HepG2 (cell line): ENCODE results near the gene GJC1. TPM values are rescaled to one million over a fixed set of nuclear protein-coding genes. Genes with fewer than 3 reads are reported as not detected.

Experiments used
- ARID2 ChIP-seq: sonication (generic); formaldehyde crosslinking; IDR thresholded peaks from 2 replicates; pipeline ENCODE4 v1.8.1; 2022; ENCODE audit warnings: mild to moderate bottlenecking, missing genetic modification reagents, borderline replicate concordance
- DNMT1 ChIP-seq: sonication (generic); formaldehyde crosslinking; IDR thresholded peaks from 2 replicates; pipeline ENCODE4 v1.5.1; 2020; ENCODE audit warnings: mild to moderate bottlenecking, missing genetic modification reagents
- KDM2A ChIP-seq: sonication (generic); formaldehyde crosslinking; IDR thresholded peaks from 2 replicates; pipeline ENCODE4 v1.4.0; 2020; ENCODE audit warnings: low read depth, missing genetic modification reagents, borderline replicate concordance
- MIER3 ChIP-seq: IDR thresholded peaks from 2 replicates; pipeline ENCODE4 v1.6.1; 2016; ENCODE audit warnings: missing compliant biosample characterization, borderline replicate concordance
- MXI1 ChIP-seq: IDR thresholded peaks from 3 replicates; pipeline ENCODE4 v1.6.1; 2012; ENCODE audit warnings: low read depth, low read length, inconsistent platforms, borderline replicate concordance
- SALL1 ChIP-seq: sonication (generic); formaldehyde crosslinking; IDR thresholded peaks from 2 replicates; pipeline ENCODE4 v1.8.0; 2022; ENCODE audit warnings: mild to moderate bottlenecking, missing genetic modification reagents
- ZNF274 ChIP-seq: sonication (generic); formaldehyde crosslinking; IDR thresholded peaks from 2 replicates; pipeline ENCODE4 v1.5.1; 2020; ENCODE audit warnings: mild to moderate bottlenecking, missing genetic modification reagents
- ZNF350 ChIP-seq: sonication (generic); formaldehyde crosslinking; IDR thresholded peaks from 2 replicates; pipeline ENCODE4 v1.4.0; 2020; ENCODE audit warnings: mild to moderate bottlenecking, low read depth, missing genetic modification reagents, borderline replicate concordance
- ZNF44 ChIP-seq: sonication (generic); formaldehyde crosslinking; IDR thresholded peaks from 2 replicates; pipeline ENCODE4 v1.5.1; 2020; ENCODE audit warnings: mild to moderate bottlenecking, missing genetic modification reagents
- ZNF839 ChIP-seq: sonication (generic); formaldehyde crosslinking; IDR thresholded peaks from 2 replicates; pipeline ENCODE4 v1.4.0; 2020; ENCODE audit warnings: missing genetic modification reagents, mild to moderate bottlenecking, borderline replicate concordance
- polyA plus RNA-seq, 8 experiments: library from polyadenylated mRNA; depleted of rRNA in 3 of 8; stranded (reverse) in 7 of 8; unstranded in 1 of 8; fragments of >200 nt; fragmentation: Illumina TruSeq in 4 of 8; extraction: Trizol in 4 of 8; gene quantifications; 2 replicates each; pipeline versions ENCODE4 v1.2.1 to v1.2.3, GENCODE V29; 2011 to 2016; ENCODE audit warnings: low read depth in 4 of 8, missing spikeins in 1 of 8, mixed read lengths in 1 of 8; ENCODE audit not compliant: insufficient read depth in 1 of 8
- total RNA-seq, 5 experiments: library from RNA; depleted of rRNA; stranded (reverse); fragments of >200 nt; fragmentation: Illumina TruSeq; extraction: Trizol; gene quantifications; 2 replicates each; pipeline ENCODE4 v1.2.3, GENCODE V29; 2016; ENCODE audit warnings: low read depth in 1 of 5
- TF ChIP-seq, protein P1 (sequence below): sonication (generic); formaldehyde crosslinking; IDR thresholded peaks from 2 replicates; pipeline ENCODE4 v1.4.0; 2020; ENCODE audit warnings: missing genetic modification reagents, borderline replicate concordance
- TF ChIP-seq, protein P2 (sequence below): IDR thresholded peaks from 2 replicates; pipeline ENCODE4 v1.6.1; 2016; ENCODE audit warnings: missing compliant biosample characterization, missing genetic modification reagents, borderline replicate concordance
- TF ChIP-seq, protein P3 (sequence below): sonication (generic); formaldehyde crosslinking; IDR thresholded peaks from 2 replicates; pipeline ENCODE4 v1.8.1; 2023; ENCODE audit warnings: mild to moderate bottlenecking, missing genetic modification reagents
- TF ChIP-seq, protein P4 (sequence below): IDR thresholded peaks from 2 replicates; pipeline ENCODE4 v1.6.1; 2016; ENCODE audit warnings: low read depth
- TF ChIP-seq, protein P5 (sequence below): sonication (generic); formaldehyde crosslinking; IDR thresholded peaks from 2 replicates; pipeline ENCODE4 v1.4.0; 2020; ENCODE audit warnings: missing genetic modification reagents, mild to moderate bottlenecking, borderline replicate concordance

Gene GJC1
- total and polyA plus RNA-seq, 2 of the 13 experiments (the other 11 are each of a cell fraction or from before 2014, with no cell fraction given) = 1.7 TPM

DNA sequence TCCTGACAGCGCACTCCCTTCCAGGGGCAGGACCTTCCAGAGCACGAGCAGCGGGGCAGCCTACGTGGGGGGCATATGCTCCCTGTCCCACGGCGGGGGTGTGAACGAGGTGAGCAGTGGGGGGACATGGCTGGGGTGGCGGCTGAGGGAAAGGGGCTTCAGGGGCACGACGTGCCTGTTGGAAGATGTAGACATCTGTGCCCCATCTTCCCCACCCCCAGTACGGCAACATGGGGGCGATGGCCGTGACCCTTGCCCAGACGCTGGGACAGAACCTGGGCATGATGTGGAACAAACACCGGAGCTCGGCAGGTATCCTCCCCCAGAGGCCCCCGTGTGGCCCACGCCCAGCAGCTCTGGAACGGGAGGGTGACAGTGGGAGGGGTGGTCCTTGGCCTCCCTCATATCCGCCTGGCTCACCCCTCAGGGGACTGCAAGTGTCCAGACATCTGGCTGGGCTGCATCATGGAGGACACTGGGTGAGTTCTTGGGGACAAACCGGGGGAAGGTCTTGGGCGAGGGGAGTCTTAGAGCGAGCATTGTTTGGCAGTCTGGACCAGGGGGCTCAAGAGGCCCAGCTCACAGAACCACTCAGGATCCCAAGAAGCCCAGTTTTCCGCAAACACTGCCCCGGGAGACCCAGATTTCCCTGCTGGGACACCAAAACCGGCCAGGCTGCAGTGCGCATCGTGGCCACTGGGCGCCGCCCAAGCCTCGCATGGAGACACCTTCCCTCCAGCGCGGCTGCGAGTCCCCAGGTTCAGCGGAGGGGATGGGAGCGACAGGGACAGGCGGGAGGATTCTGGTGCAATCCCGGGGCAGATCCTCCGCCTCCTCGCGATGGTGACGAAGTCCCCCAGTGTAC lies 55.6 kb downstream of the GJC1 start (continued):
- TF ChIP-seq, protein P1, sequence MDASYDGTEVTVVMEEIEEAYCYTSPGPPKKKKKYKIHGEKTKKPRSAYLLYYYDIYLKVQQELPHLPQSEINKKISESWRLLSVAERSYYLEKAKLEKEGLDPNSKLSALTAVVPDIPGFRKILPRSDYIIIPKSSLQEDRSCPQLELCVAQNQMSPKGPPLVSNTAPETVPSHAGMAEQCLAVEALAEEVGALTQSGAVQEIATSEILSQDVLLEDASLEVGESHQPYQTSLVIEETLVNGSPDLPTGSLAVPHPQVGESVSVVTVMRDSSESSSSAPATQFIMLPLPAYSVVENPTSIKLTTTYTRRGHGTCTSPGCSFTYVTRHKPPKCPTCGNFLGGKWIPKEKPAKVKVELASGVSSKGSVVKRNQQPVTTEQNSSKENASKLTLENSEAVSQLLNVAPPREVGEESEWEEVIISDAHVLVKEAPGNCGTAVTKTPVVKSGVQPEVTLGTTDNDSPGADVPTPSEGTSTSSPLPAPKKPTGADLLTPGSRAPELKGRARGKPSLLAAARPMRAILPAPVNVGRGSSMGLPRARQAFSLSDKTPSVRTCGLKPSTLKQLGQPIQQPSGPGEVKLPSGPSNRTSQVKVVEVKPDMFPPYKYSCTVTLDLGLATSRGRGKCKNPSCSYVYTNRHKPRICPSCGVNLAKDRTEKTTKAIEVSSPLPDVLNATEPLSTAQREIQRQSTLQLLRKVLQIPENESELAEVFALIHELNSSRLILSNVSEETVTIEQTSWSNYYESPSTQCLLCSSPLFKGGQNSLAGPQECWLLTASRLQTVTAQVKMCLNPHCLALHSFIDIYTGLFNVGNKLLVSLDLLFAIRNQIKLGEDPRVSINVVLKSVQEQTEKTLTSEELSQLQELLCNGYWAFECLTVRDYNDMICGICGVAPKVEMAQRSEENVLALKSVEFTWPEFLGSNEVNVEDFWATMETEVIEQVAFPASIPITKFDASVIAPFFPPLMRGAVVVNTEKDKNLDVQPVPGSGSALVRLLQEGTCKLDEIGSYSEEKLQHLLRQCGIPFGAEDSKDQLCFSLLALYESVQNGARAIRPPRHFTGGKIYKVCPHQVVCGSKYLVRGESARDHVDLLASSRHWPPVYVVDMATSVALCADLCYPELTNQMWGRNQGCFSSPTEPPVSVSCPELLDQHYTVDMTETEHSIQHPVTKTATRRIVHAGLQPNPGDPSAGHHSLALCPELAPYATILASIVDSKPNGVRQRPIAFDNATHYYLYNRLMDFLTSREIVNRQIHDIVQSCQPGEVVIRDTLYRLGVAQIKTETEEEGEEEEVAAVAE = 0 out of 2 replicates have a peak, but pooled peaks have one; percentile 7
- TF ChIP-seq, protein P2, sequence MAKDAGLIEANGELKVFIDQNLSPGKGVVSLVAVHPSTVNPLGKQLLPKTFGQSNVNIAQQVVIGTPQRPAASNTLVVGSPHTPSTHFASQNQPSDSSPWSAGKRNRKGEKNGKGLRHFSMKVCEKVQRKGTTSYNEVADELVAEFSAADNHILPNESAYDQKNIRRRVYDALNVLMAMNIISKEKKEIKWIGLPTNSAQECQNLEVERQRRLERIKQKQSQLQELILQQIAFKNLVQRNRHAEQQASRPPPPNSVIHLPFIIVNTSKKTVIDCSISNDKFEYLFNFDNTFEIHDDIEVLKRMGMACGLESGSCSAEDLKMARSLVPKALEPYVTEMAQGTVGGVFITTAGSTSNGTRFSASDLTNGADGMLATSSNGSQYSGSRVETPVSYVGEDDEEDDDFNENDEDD = peak; percentile 74; the same call in 1 of the 2 replicates
- TF ChIP-seq DNMT1 (peak; percentile 24; the same call in 1 of the 2 replicates), MXI1 (peak; percentile 68; the same call in 1 of the 3 replicates), SALL1 (peak; percentile 62; the same call in 1 of the 2 replicates), ZNF44 (peak; percentile 3; the same call in 1 of the 2 replicates), ZNF274 (CRISPR knock-in tag) (0 out of 2 replicates have a peak, but pooled peaks have one; percentile 55), ZNF839 (0 out of 2 replicates have a peak, but pooled peaks have one; percentile 22), MIER3 (peak; percentile 65; the same call in 1 of the 2 replicates), ARID2 (peak; percentile 85; the same call in 1 of the 2 replicates), KDM2A (peak; percentile 92), ZNF350 (CRISPR knock-in tag) (0 out of 2 replicates have a peak, but pooled peaks have one; percentile 65)
- TF ChIP-seq, protein P3, sequence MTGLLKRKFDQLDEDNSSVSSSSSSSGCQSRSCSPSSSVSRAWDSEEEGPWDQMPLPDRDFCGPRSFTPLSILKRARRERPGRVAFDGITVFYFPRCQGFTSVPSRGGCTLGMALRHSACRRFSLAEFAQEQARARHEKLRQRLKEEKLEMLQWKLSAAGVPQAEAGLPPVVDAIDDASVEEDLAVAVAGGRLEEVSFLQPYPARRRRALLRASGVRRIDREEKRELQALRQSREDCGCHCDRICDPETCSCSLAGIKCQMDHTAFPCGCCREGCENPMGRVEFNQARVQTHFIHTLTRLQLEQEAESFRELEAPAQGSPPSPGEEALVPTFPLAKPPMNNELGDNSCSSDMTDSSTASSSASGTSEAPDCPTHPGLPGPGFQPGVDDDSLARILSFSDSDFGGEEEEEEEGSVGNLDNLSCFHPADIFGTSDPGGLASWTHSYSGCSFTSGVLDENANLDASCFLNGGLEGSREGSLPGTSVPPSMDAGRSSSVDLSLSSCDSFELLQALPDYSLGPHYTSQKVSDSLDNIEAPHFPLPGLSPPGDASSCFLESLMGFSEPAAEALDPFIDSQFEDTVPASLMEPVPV (CRISPR knock-in tag) = 0 out of 2 replicates have a peak, but pooled peaks have one; percentile 16
- TF ChIP-seq, protein P4, sequence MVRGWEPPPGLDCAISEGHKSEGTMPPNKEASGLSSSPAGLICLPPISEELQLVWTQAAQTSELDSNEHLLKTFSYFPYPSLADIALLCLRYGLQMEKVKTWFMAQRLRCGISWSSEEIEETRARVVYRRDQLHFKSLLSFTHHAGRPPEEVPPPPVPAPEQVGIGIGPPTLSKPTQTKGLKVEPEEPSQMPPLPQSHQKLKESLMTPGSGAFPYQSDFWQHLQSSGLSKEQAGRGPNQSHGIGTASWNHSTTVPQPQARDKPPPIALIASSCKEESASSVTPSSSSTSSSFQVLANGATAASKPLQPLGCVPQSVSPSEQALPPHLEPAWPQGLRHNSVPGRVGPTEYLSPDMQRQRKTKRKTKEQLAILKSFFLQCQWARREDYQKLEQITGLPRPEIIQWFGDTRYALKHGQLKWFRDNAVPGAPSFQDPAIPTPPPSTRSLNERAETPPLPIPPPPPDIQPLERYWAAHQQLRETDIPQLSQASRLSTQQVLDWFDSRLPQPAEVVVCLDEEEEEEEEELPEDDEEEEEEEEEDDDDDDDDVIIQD (CRISPR knock-in tag) = peak; percentile 35; the same call in 1 of the 2 replicates
- TF ChIP-seq, protein P5, sequence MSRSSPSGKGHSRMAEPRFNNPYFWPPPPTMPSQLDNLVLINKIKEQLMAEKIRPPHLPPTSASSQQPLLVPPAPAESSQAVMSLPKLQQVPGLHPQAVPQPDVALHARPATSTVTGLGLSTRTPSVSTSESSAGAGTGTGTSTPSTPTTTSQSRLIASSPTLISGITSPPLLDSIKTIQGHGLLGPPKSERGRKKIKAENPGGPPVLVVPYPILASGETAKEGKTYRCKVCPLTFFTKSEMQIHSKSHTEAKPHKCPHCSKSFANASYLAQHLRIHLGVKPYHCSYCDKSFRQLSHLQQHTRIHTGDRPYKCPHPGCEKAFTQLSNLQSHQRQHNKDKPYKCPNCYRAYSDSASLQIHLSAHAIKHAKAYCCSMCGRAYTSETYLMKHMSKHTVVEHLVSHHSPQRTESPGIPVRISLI (CRISPR knock-in tag) = peak; percentile 33; the same call in 1 of the 2 replicates
